Head of caudate nucleus (tissue), 42 donors: ENCODE data around the gene ZFP64.
A peak's percentile ranks its signal among the peaks of the same experiment; 100 is the strongest.

Experiments used
- DNase-seq, 42 donors: peaks; one replicate each; pipeline versions ENCODE4 v3.0.0 to v3.0.0-alpha.2; 2020 to 2021; ENCODE audit warnings: mixed read lengths in 7 of 42
- intact Hi-C: fragments of 100-400 bp; cut with DNase I; formaldehyde crosslinking; loops from one replicate; pipeline ENCODE4 v1.15.0; 2022

ZFP64 gene

DNA sequence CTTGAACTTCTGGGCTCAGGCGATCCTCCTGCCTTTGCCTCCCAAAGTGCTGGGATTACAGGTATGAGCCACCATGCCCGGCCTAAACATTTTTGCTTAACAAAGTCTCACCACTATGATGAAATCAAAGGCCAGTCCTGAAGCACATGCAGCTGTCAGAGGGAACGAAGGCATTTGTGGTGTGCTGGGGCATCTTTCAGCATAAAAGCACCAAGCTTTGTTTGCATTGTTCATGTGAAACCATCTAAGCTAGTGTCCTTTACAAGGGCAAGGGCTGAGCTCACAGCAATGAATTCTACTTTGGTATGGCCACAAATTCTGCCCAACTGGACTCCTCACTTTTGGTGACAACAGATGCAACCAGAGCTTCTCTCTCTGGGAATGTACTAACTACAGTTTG is 66.8 kb downstream of the ZFP64 start:
- no peak for DNase-seq
- intact Hi-C loops: no loop called here

DNA sequence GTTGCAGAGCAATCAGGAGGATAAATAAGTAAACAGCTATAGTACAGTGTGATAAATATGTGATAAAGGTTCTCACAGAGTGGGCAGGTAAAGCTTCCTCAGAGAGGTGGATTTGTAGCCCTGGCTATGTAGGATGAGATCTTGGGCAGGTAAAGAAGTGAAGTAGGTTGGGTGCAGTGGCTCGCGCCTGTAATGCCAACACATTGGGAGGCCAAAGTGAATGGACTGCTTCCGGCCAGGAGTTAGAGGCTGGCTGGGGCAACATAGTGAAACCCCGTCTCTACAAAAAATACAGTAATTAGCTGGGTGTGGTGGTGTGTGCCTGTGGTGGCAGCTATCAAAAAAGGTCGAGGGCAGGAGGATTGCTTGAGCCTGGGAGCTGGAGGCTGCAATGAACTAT is 72.9 kb downstream of the ZFP64 start:
- DNase-seq: no peak
- intact Hi-C loops: no loop called here

DNA sequence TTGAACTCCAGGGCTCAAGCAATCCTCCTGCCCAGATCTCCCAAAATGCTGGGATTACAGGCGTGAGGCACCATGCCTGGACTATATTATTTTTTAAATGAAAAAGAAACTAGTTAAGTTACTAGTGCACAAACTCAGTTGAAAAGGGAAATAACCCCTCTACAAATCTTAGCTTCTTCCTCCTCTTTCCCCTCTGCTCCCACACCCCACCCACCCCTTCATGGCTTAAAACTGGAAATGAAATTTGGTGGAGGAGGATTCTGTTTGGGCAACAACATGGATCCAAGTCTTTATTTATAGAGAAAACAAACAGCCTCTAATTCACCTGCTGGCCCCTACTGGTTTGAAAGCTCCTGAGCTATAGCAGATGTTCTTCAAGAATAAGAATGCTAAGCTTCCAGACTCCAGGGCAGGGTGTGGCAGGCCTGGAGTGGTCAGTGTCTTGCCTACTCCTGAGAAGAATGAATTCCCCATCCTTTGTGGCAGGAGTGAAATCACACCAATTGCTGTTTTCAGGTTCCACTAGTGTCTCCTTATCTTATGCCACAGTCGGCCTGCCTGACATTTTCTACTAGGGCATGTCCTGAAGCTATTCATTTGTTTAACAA is 73.5 kb downstream of the ZFP64 start:
- DNase-seq: no peak
- intact Hi-C loops: no loop called here

DNA sequence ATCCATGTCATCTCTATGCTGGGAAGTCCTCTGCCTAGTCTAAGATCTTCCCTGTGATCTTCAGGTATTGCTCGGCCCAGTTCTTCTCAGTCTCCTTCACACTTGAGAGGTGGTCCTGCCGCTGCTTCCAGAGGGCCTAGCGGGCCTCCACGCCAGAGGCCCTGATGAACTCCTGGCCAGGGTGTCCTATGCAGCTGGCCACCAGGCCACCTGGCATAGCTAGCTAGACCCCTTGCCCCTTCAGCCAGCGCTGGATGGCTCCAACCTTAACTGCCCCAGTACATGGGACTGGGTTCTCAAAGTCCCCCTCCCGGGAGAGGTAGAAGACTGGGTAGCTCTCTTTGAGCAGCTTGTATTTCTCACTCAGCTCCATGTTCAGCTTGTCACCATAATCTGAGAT is 81.1 kb downstream of the ZFP64 start:
- DNase-seq: no peak
- intact Hi-C loops: no loop called here

DNA sequence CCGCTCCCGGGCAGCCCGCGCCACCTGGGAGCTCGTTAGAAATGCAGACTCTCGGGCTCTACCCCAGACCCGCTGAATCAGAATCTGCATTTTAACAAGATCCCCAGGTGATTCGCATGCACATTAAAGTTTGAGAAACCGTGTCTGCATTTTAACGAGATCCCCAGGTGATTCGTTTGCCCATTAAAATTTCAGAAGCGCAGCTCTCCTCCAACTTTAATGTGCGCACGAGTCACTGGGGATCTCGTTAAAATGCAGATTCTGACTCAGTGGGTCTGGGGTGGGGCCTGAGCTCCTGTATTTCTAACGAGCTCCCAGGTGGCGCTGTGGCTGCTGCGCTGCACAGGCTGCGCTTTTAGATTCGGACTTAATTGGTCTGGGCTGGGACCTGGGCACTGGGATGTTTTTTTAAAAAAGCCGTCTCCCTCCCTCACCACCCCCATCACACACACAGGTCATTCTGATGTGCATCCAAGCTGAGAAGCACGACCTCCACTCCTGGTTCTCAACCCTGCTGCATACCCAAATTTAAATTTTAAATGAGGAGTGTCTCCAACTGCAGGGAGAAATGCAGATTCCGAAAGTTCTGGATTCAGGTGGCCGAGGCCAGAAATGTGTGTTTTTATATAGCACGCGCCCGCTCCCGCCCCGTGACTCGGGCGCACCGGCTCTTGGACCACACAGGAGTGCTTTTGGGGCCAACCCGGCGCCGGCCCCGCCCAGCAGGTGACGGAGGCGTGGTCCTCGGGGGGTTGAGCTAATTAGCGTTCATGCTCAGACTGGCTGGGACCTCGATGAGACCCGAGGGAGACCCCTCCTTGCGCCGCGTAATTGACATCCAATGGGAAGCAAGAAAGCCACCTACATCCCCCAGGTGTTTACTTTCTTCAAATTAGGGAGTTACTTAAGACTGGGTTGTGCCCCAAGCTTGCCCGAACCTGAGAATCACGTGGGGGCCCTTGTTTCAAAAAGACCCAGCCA is 85.8 kb downstream of the ZFP64 start:
- intact Hi-C loops: no loop called here
- DNase-seq: peak in 37 of 42 donors; percentile 14 to 83 (median 55)

DNA sequence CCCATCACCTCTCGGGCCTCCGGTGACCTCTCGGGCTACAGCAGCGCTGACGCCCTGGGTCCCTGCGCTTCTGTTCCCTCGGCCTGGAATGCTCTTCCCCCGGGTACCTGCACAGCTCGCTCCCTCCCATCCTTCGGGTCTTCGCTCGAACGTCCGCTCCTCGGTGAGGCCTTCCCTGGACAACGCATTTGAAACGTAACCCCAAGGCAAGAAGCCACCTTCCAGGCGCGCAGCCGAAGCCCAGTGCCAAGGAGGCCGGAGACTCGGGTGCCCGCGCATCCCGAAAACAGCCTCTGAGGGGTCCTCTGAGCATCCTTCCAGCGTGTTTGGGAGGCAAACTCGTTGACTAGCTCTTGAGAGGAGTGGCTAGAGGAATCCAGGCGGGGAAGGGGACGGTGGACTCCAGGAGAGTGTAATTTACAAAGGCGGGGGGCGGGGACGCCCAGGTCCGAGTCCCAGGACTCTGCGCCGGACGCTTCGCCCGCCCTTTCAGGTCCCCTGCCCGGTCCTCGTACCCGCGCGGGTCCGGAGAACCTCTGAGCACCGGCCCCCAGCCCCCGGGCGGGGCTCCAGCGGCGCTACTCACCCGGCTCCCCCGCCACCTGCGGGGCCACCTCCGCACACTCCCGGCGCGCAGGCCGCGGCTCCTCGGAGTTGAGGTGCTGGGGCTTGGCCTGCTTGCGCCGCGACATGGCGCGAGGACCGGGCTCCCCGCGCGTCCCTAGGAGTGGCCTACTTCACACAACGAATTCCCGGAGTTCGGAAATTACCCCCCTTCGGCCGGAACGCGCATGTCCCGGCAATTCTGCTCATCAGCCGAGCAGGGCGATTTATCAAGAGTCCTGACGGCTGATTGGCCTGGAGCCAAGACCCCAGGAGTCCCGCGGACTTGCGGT is 86.8 kb downstream of the ZFP64 start:
- DNase-seq: peak in 10 of 42 donors; percentile 15 to 48 (median 32)

DNA sequence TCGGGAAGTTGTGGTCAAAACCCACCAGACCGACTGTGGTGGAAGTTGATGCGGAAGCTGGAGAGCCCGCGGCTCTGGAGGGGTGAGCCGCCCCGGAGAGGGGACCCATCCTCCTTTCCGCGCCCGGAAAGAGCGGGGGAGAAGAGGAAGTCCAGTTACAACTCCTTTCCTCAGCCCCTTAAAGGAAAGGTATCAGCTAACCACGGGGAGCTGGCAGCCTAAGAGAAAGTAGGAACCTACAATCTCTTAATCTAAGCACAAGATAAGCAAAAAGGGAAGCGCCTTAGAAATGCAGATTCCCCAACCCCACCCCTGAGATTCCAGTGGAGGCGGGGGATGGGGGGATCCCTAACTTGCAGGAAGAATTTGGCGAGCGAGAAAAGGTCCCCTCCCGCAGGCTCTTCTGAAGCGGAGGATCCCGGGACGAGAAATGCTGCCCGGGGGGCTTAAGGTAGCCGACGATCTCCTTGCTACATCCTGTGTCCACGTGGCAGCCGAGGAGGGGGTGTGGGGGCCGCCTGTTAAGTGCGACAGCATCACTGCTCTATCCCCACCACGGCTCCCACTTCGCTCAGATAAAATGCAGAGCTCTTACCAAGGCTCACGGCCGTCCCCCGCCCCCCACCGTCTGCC is 87.5 kb downstream of the ZFP64 start:
- peak in 1 of 42 donors; percentile 28 for DNase-seq
- intact Hi-C loops: no loop called here

More for the DNA sequence above, 86.8 kb downstream of the ZFP64 start:
- intact Hi-C loops: no loop called here

DNA sequence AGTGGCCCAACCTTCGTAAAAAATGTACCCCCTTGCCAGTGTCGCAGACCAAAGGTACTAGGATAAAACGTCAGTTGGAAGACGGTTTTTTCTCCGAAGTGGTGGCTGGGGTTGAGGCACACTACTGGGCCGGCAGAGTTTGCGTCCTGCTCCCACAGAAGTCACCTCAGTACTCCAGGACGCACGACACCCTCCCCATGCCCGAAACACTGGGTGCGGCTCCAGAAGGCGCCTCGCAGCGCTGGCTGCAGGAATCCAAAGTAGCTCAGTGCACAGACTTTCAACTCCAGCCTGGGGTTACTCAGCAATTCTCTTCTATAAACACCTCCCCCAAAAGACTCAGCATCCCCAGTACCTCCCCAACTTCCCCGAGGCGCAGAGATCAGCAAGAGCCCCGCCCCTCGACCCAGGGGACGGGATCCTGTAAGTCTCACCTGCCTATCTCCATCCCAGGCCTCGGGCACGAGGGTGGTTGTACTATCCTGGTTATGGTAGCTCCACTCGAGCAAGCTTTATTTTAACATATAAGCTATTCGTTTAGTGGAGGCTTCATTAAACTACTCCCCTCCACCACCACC is 88.2 kb downstream of the ZFP64 start:
- intact Hi-C loops: no loop called here
- no peak for DNase-seq

DNA sequence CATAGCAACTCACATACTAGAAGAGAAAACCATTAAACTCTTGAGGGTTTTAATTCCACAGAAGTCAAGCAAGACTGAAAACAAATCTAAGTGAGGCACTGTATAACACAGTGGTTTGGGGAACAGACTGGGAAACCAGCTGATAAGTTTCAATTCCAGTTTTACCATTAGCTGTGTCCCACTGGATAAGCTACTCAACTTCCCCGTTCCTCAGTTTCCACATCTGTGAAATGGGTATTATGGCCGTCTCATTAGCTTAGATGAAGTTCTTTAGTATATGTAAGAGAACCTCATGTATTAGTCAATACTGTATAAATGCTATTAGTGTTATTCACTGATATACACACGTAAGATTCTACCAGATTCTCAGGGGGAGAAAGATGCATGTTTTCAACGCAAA is 89.0 kb downstream of the ZFP64 start:
- intact Hi-C loops: no loop called here
- no peak for DNase-seq

DNA sequence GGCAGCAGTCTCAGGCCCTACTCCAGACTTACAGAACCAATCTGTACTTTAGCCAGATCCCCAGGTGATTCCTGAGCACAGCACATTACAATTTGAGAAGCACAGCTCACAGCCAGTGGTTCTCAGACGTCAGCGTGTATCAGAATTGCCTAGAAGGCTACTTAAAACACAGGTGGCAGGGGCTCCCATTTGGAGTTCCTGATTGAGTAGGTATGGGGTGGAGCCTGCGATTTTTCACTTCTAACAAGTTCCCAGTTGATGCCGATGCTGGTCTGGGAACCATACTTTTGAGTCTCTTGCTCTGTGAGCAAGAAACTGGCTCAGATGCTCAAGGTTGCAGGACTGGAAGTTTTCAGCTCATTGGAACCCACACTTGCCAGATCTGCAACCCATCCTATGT is 89.5 kb downstream of the ZFP64 start:
- DNase-seq: no peak
- intact Hi-C loops: no loop called here
